ENCODE data around the gene GRHPR. TPM values are rescaled to one million over a fixed set of nuclear protein-coding genes. Genes with fewer than 3 reads are reported as not detected.

GRHPR gene
- polyA plus RNA-seq, 1 donor = 115 TPM

DNA sequence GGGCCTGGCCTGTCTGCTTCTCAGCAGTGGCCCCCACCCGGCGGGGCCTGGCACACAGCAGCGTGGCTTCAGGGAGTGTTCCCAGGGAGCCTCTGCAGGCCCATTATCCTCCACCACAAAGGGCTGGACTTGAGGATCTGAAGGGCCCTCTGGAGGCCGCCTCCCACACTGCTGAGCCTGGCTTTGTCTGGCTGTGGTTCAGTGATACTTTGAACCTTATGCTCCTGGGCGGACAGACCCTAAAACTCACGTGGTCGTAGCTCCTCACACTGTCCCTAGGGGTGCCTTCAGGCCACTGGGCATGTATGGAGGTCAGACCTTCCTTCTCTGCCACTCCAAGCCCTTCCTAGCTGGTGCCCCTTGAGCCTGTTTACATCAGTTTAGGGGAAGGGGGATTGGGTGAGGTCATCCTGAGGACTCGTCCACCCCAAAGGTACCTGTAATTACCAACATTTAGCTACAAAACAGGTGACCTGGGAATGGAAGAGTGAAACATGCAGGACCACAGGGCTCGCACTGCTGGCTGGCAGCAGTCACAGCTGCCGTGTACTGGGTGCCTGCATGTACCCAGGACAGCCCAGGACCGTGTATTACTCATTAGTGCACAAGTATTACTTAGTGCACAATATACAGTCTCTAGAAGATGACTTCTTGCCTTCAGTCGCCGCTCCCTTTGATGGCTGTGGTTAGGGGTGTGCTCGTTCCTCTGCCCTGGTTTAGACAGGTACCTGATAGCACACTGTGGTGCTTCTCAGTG, 8.5 kb downstream of the GRHPR start:
- peak; percentile 69 to 80 for DNase-seq
- no CpG with 5 or more reads among the region's 14 CpGs for WGBS (ENCODE audit: insufficient coverage, low lambda C conversion rate)

DNA sequence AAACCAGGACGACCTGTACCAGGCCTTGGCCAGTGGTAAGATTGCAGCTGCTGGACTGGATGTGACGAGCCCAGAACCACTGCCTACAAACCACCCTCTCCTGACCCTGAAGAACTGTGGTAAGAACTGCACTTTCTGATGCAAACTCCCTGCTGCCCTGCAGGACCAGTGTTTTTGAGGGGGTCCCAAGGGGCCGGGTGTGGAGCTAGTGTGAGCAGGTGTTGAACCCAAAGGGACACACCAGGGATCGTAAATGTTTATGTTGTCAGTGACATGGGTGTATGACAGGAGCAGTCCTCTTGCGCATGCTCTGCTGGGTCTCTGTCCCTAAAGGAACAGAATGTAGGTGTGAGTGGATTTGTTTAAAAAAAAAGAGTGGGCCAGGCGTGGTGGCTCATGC, 9.5 kb downstream of the GRHPR start:
- Histone ChIP-seq H3K4me1 (ENCODE audit: control insufficient read depth, insufficient read depth, low read length) (peaks cover 12% of the 10 kb centered on the region), H3K9me3 (ENCODE audit: control insufficient read depth, low read depth, low read length) (no peaks in the 10 kb centered on the region), H3K4me3 (ENCODE audit: low read length) (no peak overlapping the region), H3K36me3 (ENCODE audit: control insufficient read depth, insufficient read depth, low read length) (peaks cover 87% of the 10 kb centered on the region), H3K27me3 (ENCODE audit: control insufficient read depth, insufficient read depth, low read length) (no peaks in the 10 kb centered on the region), H3K27ac (ENCODE audit: low read length) (no peak overlapping the region)
- 60% methylated on average over 1 of the region's 6 CpGs for WGBS (ENCODE audit: insufficient coverage, low lambda C conversion rate)
- no peak for DNase-seq

More for the DNA sequence above, 8.5 kb downstream of the GRHPR start:
- Histone ChIP-seq H3K36me3 (ENCODE audit: control insufficient read depth, insufficient read depth, low read length) (peaks cover 85% of the 10 kb centered on the region), H3K4me3 (ENCODE audit: low read length) (no peak overlapping the region), H3K27me3 (ENCODE audit: control insufficient read depth, insufficient read depth, low read length) (no peaks in the 10 kb centered on the region), H3K9me3 (ENCODE audit: control insufficient read depth, low read depth, low read length) (no peaks in the 10 kb centered on the region), H3K4me1 (ENCODE audit: control insufficient read depth, insufficient read depth, low read length) (peaks cover 12% of the 10 kb centered on the region), H3K27ac (ENCODE audit: low read length) (peak overlapping the region; percentile 12)

DNA sequence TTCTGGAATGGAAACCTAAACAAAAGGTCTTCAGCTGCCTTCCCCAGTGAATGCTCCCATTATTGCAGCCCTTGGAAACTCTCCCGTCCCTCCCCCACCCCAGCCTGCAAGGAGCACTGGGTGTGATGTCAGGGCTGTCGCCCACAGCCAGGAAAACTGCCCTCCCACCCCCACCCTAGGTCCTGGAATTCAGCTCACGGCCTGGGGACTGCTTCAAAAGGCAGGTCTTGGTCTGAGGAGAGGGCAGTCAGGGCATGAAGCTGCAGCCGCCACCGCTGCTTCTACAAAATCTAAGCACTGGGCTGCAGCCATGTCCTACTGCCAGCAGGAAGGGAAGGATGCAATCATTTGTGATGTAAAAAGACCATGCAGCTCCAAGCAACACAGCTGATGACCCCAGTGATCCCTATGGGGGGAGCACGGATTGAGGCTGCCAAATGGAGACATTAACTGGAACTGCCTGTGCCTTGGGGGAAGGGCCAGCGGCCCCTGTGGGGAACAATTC, 11.4 kb downstream of the GRHPR start:
- Histone ChIP-seq H3K4me1 (ENCODE audit: control insufficient read depth, insufficient read depth, low read length) (peaks cover 16% of the 10 kb centered on the region), H3K9me3 (ENCODE audit: control insufficient read depth, low read depth, low read length) (no peaks in the 10 kb centered on the region), H3K4me3 (ENCODE audit: low read length) (no peak overlapping the region), H3K27ac (ENCODE audit: low read length) (no peak overlapping the region), H3K36me3 (ENCODE audit: control insufficient read depth, insufficient read depth, low read length) (peaks cover 86% of the 10 kb centered on the region), H3K27me3 (ENCODE audit: control insufficient read depth, insufficient read depth, low read length) (no peaks in the 10 kb centered on the region)
- DNase-seq = no peak
- WGBS (ENCODE audit: insufficient coverage, low lambda C conversion rate) = no CpG with 5 or more reads among the region's 7 CpGs

DNA sequence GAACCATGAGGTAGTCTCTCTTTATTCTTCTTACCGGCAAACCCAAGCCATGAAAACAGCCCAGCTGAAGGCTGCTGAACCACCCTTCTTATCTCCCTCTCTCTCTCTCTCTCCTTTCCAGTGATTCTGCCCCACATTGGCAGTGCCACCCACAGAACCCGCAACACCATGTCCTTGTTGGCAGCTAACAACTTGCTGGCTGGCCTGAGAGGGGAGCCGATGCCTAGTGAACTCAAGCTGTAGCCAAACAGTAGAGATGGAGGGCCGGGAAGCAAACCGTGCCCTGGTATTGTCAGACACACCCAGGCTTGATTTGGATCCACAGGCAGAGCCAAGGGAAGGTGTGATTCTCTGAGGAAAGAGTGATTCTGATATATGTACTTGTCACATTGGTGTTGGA, 14.0 kb downstream of the GRHPR start:
- H3K36me3 ChIP-seq (ENCODE audit: control insufficient read depth, insufficient read depth, low read length) = peaks cover 90% of the 10 kb centered on the region
- DNase-seq = no peak
- no peak overlapping the region for H3K27ac ChIP-seq (ENCODE audit: low read length)
- no CpG with 5 or more reads among the region's 5 CpGs for WGBS (ENCODE audit: insufficient coverage, low lambda C conversion rate)
- H3K9me3 ChIP-seq (ENCODE audit: control insufficient read depth, low read depth, low read length) = no peaks in the 10 kb centered on the region
- peaks cover 4% of the 10 kb centered on the region for H3K4me1 ChIP-seq (ENCODE audit: control insufficient read depth, insufficient read depth, low read length)
- H3K4me3 ChIP-seq (ENCODE audit: low read length) = no peak overlapping the region
- no peaks in the 10 kb centered on the region for H3K27me3 ChIP-seq (ENCODE audit: control insufficient read depth, insufficient read depth, low read length)

DNA sequence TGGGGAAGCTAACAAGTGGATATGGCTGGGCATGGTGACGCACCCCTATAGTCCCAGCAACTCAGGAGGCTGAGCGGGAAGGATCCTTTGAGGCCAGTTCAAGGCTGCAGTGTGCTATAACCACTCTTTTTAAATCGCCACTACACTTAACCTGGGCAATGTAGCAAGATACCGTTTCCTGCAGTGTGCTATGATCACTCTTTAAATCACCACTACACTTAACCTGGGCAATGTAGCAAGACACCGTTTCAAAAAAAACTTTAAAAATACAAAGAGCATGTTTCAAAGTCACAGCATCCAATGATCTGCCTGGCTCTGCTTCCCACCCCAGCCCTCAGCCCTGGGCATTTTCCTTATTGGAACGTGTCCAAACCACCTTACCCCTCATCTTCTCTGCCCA, 14.5 kb downstream of the GRHPR start:
- Histone ChIP-seq H3K9me3 (ENCODE audit: control insufficient read depth, low read depth, low read length) (no peaks in the 10 kb centered on the region), H3K4me1 (ENCODE audit: control insufficient read depth, insufficient read depth, low read length) (peaks cover 4% of the 10 kb centered on the region), H3K27me3 (ENCODE audit: control insufficient read depth, insufficient read depth, low read length) (no peaks in the 10 kb centered on the region), H3K4me3 (ENCODE audit: low read length) (no peak overlapping the region), H3K27ac (ENCODE audit: low read length) (no peak overlapping the region), H3K36me3 (ENCODE audit: control insufficient read depth, insufficient read depth, low read length) (peaks cover 90% of the 10 kb centered on the region)
- no CpG with 5 or more reads among the region's 6 CpGs for WGBS (ENCODE audit: insufficient coverage, low lambda C conversion rate)
- DNase-seq = no peak

DNA sequence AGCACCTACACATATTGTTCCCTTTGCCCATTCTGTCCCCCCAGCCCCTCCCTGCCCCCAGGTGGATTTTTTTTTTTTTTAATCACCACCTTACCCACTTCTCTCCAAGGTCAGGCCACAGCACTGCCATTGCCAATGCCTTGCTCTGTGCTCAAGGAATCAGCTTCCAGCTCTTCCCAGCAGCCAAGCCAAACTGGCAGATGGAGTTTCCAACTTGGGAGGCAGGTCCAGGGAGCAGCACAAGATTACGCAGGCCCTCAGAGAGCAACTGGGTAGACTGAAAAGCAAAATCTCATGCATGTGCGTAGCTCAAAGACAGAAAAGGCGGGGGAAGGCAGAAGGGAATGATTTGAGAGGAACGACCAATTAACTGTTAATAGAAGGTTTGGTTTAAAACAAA, 15.1 kb downstream of the GRHPR start:
- H3K36me3 ChIP-seq (ENCODE audit: control insufficient read depth, insufficient read depth, low read length) = peaks cover 93% of the 10 kb centered on the region
- DNase-seq = no peak
- no peak overlapping the region for H3K27ac ChIP-seq (ENCODE audit: low read length)
- H3K4me1 ChIP-seq (ENCODE audit: control insufficient read depth, insufficient read depth, low read length) = peaks cover 4% of the 10 kb centered on the region
- no peaks in the 10 kb centered on the region for H3K9me3 ChIP-seq (ENCODE audit: control insufficient read depth, low read depth, low read length)
- WGBS (ENCODE audit: insufficient coverage, low lambda C conversion rate) = 90% methylated on average over 3 of the region's 4 CpGs
- H3K4me3 ChIP-seq (ENCODE audit: low read length) = no peak overlapping the region
- no peaks in the 10 kb centered on the region for H3K27me3 ChIP-seq (ENCODE audit: control insufficient read depth, insufficient read depth, low read length)

DNA sequence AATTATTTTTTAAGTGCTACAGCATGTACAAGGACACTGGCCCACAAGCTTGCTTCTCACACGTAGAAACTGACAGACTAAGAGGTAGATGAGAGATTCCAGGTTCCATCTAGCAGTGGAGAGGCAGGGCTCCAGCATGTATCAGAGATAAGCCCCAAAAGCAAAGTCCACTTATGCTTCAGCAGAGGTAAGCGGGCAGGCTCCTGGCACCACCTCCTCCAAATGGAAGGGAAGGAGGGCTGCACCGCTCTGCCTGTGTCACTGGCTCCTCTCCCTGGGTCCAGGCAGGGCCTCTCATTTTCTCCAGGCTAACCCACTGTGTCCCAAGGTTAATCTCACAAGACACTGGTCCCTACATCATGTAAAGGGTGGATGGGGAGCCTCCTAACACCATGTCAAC, 15.9 kb downstream of the GRHPR start:
- no peak overlapping the region for H3K4me3 ChIP-seq (ENCODE audit: low read length)
- H3K36me3 ChIP-seq (ENCODE audit: control insufficient read depth, insufficient read depth, low read length) = peaks cover 91% of the 10 kb centered on the region
- WGBS (ENCODE audit: insufficient coverage, low lambda C conversion rate) = no CpG with 5 or more reads among the region's 3 CpGs
- DNase-seq = peak; percentile 38 to 59
- no peak overlapping the region for H3K27ac ChIP-seq (ENCODE audit: low read length)
- H3K4me1 ChIP-seq (ENCODE audit: control insufficient read depth, insufficient read depth, low read length) = peaks cover 4% of the 10 kb centered on the region
- no peaks in the 10 kb centered on the region for H3K9me3 ChIP-seq (ENCODE audit: control insufficient read depth, low read depth, low read length)
- no peaks in the 10 kb centered on the region for H3K27me3 ChIP-seq (ENCODE audit: control insufficient read depth, insufficient read depth, low read length)

DNA sequence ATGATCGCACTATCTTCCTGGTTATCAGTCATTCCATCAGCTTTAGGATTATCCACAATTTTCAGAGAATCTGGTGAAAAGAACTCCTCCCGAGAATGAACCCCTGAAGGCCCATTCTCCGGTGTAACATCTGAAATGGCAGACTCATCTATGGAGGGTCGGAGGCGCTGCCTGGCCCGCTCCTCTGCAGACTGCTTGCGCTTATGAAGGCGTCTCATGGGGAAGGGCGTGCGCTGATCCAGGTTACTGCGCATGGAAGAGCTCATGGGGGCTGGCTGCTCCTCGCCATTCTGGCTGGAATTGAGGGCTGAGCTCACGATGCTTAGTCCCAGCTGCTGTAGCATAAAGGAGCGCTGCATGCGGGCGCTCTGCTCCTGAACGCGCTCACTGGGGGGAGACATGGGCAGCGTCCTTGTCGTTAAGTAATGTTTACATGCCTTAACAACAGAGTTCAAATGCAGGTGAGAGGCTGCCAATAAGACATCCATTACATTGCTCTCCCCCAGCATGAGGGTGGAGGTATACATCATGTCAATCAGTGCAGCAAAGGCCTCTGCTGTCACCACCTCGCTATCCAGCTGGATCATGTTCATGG, 19.4 kb downstream of the GRHPR start:
- peaks cover 61% of the 10 kb centered on the region for H3K36me3 ChIP-seq (ENCODE audit: control insufficient read depth, insufficient read depth, low read length)
- peaks cover 4% of the 10 kb centered on the region for H3K4me1 ChIP-seq (ENCODE audit: control insufficient read depth, insufficient read depth, low read length)
- WGBS (ENCODE audit: insufficient coverage, low lambda C conversion rate) = no CpG with 5 or more reads among the region's 21 CpGs

DNA sequence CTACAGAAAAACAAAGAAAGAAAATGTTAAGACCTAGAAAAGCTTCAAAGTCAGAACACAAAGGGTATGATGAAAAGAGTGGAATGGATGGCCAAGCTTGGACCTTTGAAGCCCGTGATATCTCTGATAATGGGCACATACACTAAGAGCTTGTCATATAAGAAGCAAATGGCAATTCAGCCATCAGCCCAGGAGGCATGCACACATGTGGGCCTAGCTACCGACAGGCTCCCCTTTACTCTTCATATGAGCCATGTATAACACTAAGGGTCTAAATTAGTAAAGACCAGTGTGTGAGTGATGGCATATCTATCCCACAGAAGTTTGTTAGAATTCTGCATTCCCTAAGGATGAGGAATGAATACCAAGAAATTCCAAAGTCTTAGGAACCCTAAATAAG, 20.1 kb downstream of the GRHPR start:
- Histone ChIP-seq H3K27ac (ENCODE audit: low read length) (no peak overlapping the region), H3K9me3 (ENCODE audit: control insufficient read depth, low read depth, low read length) (no peaks in the 10 kb centered on the region), H3K27me3 (ENCODE audit: control insufficient read depth, insufficient read depth, low read length) (no peaks in the 10 kb centered on the region), H3K36me3 (ENCODE audit: control insufficient read depth, insufficient read depth, low read length) (peaks cover 54% of the 10 kb centered on the region), H3K4me1 (ENCODE audit: control insufficient read depth, insufficient read depth, low read length) (peaks cover 4% of the 10 kb centered on the region), H3K4me3 (ENCODE audit: low read length) (no peak overlapping the region)
- no peak for DNase-seq
- 83% methylated on average over 1 of the region's 2 CpGs for WGBS (ENCODE audit: insufficient coverage, low lambda C conversion rate)

More for the DNA sequence above, 19.4 kb downstream of the GRHPR start:
- no peaks in the 10 kb centered on the region for H3K9me3 ChIP-seq (ENCODE audit: control insufficient read depth, low read depth, low read length)
- H3K27me3 ChIP-seq (ENCODE audit: control insufficient read depth, insufficient read depth, low read length) = no peaks in the 10 kb centered on the region
- no peak overlapping the region for H3K4me3 ChIP-seq (ENCODE audit: low read length)
- no peak overlapping the region for H3K27ac ChIP-seq (ENCODE audit: low read length)
- no peak for DNase-seq

DNA sequence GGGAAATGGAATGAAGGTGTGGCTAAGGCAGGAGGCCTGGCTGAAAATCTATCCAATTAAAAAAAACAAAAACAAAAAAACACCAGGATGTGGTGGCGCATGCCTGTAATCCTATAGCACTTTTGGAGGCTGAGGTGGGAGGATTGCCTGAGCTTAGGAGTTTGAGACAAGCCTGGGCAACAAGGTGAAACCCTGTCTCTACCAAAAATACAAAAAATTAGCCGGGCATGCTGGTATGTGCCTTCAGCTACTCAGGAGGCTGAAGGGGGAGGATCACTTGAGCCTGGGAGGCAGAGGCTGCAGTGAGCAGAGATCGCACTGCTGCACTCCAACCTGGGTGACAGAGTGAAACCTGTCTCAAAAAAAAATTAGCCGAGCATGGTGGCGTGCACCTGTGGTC, 21.1 kb downstream of the GRHPR start:
- H3K4me3 ChIP-seq (ENCODE audit: low read length) = no peak overlapping the region
- H3K9me3 ChIP-seq (ENCODE audit: control insufficient read depth, low read depth, low read length) = no peaks in the 10 kb centered on the region
- no peaks in the 10 kb centered on the region for H3K4me1 ChIP-seq (ENCODE audit: control insufficient read depth, insufficient read depth, low read length)
- no peak for DNase-seq
- WGBS (ENCODE audit: insufficient coverage, low lambda C conversion rate) = no CpG with 5 or more reads among the region's 5 CpGs
- H3K27ac ChIP-seq (ENCODE audit: low read length) = no peak overlapping the region
- H3K36me3 ChIP-seq (ENCODE audit: control insufficient read depth, insufficient read depth, low read length) = peaks cover 49% of the 10 kb centered on the region
- H3K27me3 ChIP-seq (ENCODE audit: control insufficient read depth, insufficient read depth, low read length) = no peaks in the 10 kb centered on the region
